Heart left ventricle (tissue), 16 donors: Measurements from ENCODE around the gene C6orf118. TPM values are rescaled to one million over a fixed set of nuclear protein-coding genes. Genes with fewer than 3 reads are reported as not detected.

Experiments used
- ATAC-seq, 4 donors: fragments of 200-7000 bp; cut with Tn5 transposase; one replicate each; pipeline ENCODE4 v1.9.1; 2020 to 2022; ENCODE audit warnings: moderate library complexity in 4 of 4, mild to moderate bottlenecking in 3 of 4, moderate number of reproducible peaks in 1 of 4
- DNase-seq, 5 donors: peaks; one replicate each; pipeline ENCODE4 v3.0.0-alpha.2; 2020
- H3K27ac ChIP-seq, 12 donors: fragments of 200-600 bp; sonication (generic) in 4 of 12; one replicate each; pipeline versions ENCODE4 v1.5.0 to v1.8.0; 2016 to 2022; ENCODE audit warnings: mild to moderate bottlenecking in 2 of 12
- H3K27me3 ChIP-seq, 9 donors: fragments of 200-600 bp; sonication (generic) in 2 of 9; one replicate each; pipeline versions ENCODE4 v1.5.1 to v1.8.0; 2016 to 2022; ENCODE audit warnings: mild to moderate bottlenecking in 3 of 9
- H3K36me3 ChIP-seq, 9 donors: fragments of 200-600 bp; sonication (generic) in 2 of 9; one replicate each; pipeline versions ENCODE4 v1.5.0 to v1.8.0; 2018 to 2022; ENCODE audit warnings: mild to moderate bottlenecking in 2 of 9
- H3K4me1 ChIP-seq, 12 donors: fragments of 200-600 bp; sonication (generic) in 4 of 12; one replicate each; pipeline versions ENCODE4 v1.5.0 to v1.8.0; 2016 to 2022; ENCODE audit warnings: mild to moderate bottlenecking in 3 of 12
- H3K4me3 ChIP-seq, 12 donors: fragments of 200-600 bp; sonication (generic) in 4 of 12; one replicate each; pipeline versions ENCODE4 v1.5.0 to v1.8.0; 2017 to 2022; ENCODE audit warnings: mild to moderate bottlenecking in 9 of 12, moderate library complexity in 4 of 12
- H3K9me3 ChIP-seq, 12 donors: fragments of 200-600 bp; sonication (generic) in 4 of 12; one replicate each; pipeline versions ENCODE4 v1.5.0 to v1.8.0; 2016 to 2022; ENCODE audit warnings: mild to moderate bottlenecking in 1 of 12
- POLR2A ChIP-seq, 2 donors: fragments of 450-650 bp; IDR thresholded peaks; one replicate each; pipeline ENCODE4 v1.6.1; 2017; ENCODE audit warnings: antibody characterized with exemption in 2 of 2, mild to moderate bottlenecking in 2 of 2, moderate library complexity in 2 of 2
- WGBS, 4 donors: extraction: QIAGEN DNeasy Blood & Tissue Kit in 2 of 4; methylation state at CpG; one replicate each; pipeline versions ENCODE4 v1.1.5 to v1.1.7; 2013 to 2018; 5-methylcytosine and 5-hydroxymethylcytosine counted together
- intact Hi-C, 10 donors: fragments of 100-400 bp; cut with DNase I; formaldehyde crosslinking; loops; one replicate each; pipeline versions ENCODE4 v1.11.1 to v1.14.2; 2022
- polyA plus RNA-seq, 2 donors: library from polyadenylated mRNA; stranded (reverse); fragments of 200-250 nt; gene quantifications; one replicate each; pipeline ENCODE4 v1.2.3, GENCODE V29; 2013
- total RNA-seq, 9 donors: library from RNA; depleted of rRNA in 2 of 9; stranded (reverse); fragments of >200 nt in 2 of 9; fragmentation: NEBNext Ultra II Directional in 3 of 9; extraction: Animal tissue kit (Norgen Biotek cat#: 25700) in 3 of 9; gene quantifications; one replicate each; pipeline versions ENCODE4 v1.1.0 to v1.2.4, GENCODE V29; 2016 to 2023
- TF ChIP-seq, protein P1 (sequence below), 12 donors: fragments of 200-600 bp; sonication (generic) in 4 of 12; IDR thresholded peaks; one replicate each; pipeline versions ENCODE4 v1.5.0 to v1.8.0; 2018 to 2022; ENCODE audit warnings: antibody characterized with exemption in 12 of 12, mild to moderate bottlenecking in 5 of 12
- donor health status: ischemic (EF 13 %, LVEDD 7.1; RV severe dilation, severe dysfunction).
- donor health status: healthy with polysubstance abuse.
- donor health status: DM: no; HTN: yes; CAD: no.
- donor health status: DM: no; HTN: no; CAD: no.
- donor health status: ischemic (EF 25% LVEDD 6.9; RV normal size, moderate dysfunction).
- donor health status: ischemic (EF 25% LVEDD 5.7; RV mildly dilated, moderate dysfunction).
- donor health status: healthy.
- donor health status: DM: yes; HTN: yes; CAD: no.
- donor health status: ischemic (EF 35%, LVEDD 5.7; RV mildly dilated, moderate dysfunction).
- donor health status: nonischemic (EF 11% LVEDD 7.7; RV severe dilation, severe dysfunction).
- donor health status: DM: yes; HTN: yes; CAD: no.
- donor health status: PGD.
- donor health status: ischemic (EF 29% LVEDD 5.4; RV normal size, mild dysfunction).
- donor health status: nonischemic (EF 23%, LVEDD 6.1; RV moderate dilation, normal function).

Gene C6orf118
- total and polyA plus RNA-seq, 11 donors: not detected

DNA sequence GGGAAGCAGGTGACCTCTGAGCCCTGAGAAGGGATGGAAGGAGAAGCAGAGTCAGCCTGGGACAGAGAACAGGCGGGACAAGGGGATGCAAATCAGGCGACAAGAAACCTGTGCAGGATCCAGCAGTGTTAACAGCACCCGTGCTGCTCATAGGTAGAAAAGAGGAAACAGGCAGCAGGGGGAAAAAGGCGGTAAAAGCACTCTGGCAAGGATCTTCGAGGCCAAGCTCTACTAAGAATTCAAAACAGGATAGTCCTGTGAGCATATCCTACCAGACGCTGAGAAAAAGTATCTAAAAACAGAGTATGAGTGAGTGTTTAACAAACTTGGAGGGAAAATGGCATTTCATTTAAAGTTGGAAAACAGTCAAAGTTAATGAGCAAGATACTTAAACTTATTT, 16.7 kb downstream of the C6orf118 start:
- no peak overlapping the region for H3K27ac ChIP-seq
- WGBS, 4 donors: 77 to 84% (median 80%) methylated on average over 6 of the region's 6 CpGs
- H3K4me3 ChIP-seq: no peak overlapping the region
- H3K27me3 ChIP-seq: no peaks in the 10 kb centered on the region
- no peaks in the 10 kb centered on the region for H3K4me1 ChIP-seq
- DNase-seq: no peak
- intact Hi-C loops: no loop called here
- no peak for ATAC-seq
- no peaks in the 10 kb centered on the region for H3K36me3 ChIP-seq
- peaks cover 0 to 5% (median 0%) of the 10 kb centered on the region in 12 donors for H3K9me3 ChIP-seq
- TF ChIP-seq, protein P1, sequence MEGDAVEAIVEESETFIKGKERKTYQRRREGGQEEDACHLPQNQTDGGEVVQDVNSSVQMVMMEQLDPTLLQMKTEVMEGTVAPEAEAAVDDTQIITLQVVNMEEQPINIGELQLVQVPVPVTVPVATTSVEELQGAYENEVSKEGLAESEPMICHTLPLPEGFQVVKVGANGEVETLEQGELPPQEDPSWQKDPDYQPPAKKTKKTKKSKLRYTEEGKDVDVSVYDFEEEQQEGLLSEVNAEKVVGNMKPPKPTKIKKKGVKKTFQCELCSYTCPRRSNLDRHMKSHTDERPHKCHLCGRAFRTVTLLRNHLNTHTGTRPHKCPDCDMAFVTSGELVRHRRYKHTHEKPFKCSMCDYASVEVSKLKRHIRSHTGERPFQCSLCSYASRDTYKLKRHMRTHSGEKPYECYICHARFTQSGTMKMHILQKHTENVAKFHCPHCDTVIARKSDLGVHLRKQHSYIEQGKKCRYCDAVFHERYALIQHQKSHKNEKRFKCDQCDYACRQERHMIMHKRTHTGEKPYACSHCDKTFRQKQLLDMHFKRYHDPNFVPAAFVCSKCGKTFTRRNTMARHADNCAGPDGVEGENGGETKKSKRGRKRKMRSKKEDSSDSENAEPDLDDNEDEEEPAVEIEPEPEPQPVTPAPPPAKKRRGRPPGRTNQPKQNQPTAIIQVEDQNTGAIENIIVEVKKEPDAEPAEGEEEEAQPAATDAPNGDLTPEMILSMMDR (IDR thresholded peaks at IDR 0.05): no peak

DNA sequence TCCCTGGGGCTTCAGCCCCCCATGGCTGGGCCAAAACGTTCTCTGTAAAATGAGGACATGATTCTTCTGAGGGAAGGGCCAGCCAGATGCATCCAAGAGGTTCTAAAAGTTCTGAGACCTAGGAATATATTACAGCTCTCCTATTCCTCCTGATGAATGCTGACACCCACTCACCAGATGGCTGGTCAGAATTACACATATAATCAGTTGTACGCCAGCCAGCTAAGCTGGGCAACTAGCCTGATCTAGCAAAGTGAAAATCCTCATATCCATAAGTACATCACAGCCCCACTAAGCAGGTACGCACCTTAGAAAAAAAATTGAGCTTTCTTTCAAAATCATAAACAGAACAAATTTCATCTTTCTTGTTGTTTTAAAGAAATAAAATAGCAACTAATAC, 34.8 kb downstream of the C6orf118 start:
- H3K36me3 ChIP-seq: no peaks in the 10 kb centered on the region
- H3K4me1 ChIP-seq: no peaks in the 10 kb centered on the region
- no peaks in the 10 kb centered on the region for H3K9me3 ChIP-seq
- WGBS, 4 donors: 63 to 80% (median 72%) methylated on average over 3 of the region's 3 CpGs
- no peak overlapping the region for H3K4me3 ChIP-seq
- no peak overlapping the region for H3K27ac ChIP-seq
- no peaks in the 10 kb centered on the region for H3K27me3 ChIP-seq
- TF ChIP-seq, protein P1 (IDR thresholded peaks at IDR 0.05): no peak
- no peak for TF ChIP-seq POLR2A (IDR thresholded peaks at IDR 0.05)
- DNase-seq (no peak), ATAC-seq (no peak)
- intact Hi-C loops: no loop called here

DNA sequence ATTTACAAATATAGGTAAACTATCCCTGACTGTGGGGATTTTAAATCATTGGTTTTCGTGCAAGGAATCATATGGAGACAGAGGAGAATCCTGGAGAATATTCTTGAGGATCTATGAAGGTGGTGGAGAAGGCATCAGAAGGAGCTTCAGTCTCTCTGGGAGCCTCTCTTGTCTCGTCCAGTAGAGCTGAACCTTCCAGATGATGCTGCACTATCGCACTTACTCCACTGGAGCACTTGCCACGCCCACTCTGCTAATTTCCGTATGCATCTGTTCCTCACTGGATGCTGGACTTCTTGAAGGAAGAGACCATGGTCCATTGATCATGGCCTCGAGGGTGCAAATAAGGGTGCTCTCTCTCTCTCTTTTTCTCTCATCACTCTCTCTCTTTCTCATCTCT, 36.8 kb downstream of the C6orf118 start:
- Histone ChIP-seq H3K27me3 (no peaks in the 10 kb centered on the region), H3K4me1 (no peaks in the 10 kb centered on the region), H3K36me3 (no peaks in the 10 kb centered on the region), H3K4me3 (no peak overlapping the region), H3K27ac (no peak overlapping the region), H3K9me3 (no peaks in the 10 kb centered on the region)
- ATAC-seq (no peak), DNase-seq (no peak)
- intact Hi-C loops: no loop called here
- no peak for TF ChIP-seq POLR2A (IDR thresholded peaks at IDR 0.05)
- TF ChIP-seq, protein P1 (IDR thresholded peaks at IDR 0.05): no peak
- WGBS, 4 donors: 69 to 80% (median 75%) methylated on average over 6 of the region's 6 CpGs

DNA sequence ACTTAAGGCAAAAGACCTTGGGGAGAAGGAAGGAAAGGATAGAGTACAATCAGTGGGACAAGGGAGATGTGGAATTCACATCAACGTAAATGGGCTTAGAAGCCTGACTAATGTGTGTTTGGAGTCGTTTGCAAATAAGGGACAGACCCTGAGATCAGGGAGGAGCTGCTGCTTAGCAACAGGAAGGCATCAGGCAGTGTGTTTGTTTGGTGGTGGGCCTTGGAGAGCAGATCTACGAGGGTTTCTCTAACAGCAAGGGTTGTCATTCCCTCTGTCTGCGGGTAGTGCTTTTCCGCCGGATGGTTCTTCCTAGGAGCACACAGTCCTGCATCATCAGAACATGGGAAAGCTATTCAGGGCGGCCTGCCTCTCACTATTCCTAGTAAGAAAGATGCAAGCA, 40.4 kb downstream of the C6orf118 start:
- Histone ChIP-seq H3K9me3 (no peaks in the 10 kb centered on the region), H3K27me3 (no peaks in the 10 kb centered on the region), H3K4me3 (no peak overlapping the region), H3K4me1 (no peaks in the 10 kb centered on the region), H3K27ac (no peak overlapping the region), H3K36me3 (no peaks in the 10 kb centered on the region)
- DNase-seq: no peak
- WGBS, 4 donors: 62 to 69% (median 66%) methylated on average over 7 of the region's 7 CpGs
- no peak for ATAC-seq
- intact Hi-C loops: no loop called here
- no peak for TF ChIP-seq POLR2A (IDR thresholded peaks at IDR 0.05)
- TF ChIP-seq, protein P1 (IDR thresholded peaks at IDR 0.05): no peak
